ENCODE data around the gene ATP6V1B1. TPM values are rescaled to one million over a fixed set of nuclear protein-coding genes. Genes with fewer than 3 reads are reported as not detected.

Gene ATP6V1B1
- total and polyA plus RNA-seq, 2 of the 4 experiments (the other 2 are of a cell fraction): 1.3 TPM; not detected in 1

DNA sequence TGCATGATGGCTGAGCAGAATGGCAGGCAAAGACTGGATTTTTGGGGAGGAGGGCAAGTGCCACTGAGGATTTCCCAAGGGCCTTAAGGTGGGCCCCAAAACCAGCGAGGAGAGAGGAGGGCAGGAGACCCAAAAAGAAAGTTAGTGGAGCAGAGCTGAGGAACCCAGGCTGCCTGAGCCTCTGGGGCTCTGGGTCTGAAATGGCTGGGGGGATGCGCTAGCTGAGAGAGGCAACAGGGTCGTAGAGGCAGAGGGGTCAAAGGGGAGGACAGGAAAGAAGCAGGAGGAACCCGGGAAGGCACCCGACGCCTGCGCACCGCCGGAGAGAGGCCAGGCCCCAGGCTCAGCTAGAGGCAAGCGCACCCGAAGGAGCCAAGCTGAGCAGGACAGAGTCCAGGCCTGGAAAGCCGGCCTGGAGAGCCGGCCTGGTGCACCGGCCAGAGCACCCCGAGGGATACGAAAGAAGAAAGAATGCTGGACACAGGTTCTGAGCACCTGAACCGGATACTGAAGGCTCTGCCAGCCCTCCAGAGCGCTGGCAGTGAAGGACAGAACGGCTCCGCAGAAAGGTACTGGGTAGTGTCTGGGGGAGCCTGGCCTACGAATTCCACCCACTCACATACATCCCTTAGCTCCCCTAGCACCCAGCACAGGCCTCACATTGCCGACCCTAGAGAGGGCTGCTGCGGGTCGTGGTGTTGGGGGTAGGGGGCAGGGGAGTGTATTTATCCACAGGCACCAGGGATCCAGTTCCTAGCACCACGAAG lies 39.5 kb upstream of the ATP6V1B1 start:
- no TSS peak for BruUV-seq (replicated peaks)
- dilution Hi-C loops (cut with HindIII; ENCODE audit: low sequenced_read_pairs, unreplicated experiment): no loop called here
- Histone ChIP-seq H2BK20ac (ENCODE audit: low read depth, low read length) (no peak overlapping the region), H3K27me3 (ENCODE audit: control insufficient read depth, insufficient read depth, low read length) (peaks cover 89% of the 10 kb centered on the region), H3K9me1 (ENCODE audit: insufficient read depth, low read length) (no peaks in the 10 kb centered on the region), H4K91ac (ENCODE audit: insufficient read depth, low read depth, low read length) (no peak overlapping the region), H4K8ac (ENCODE audit: low read depth in 2 of 2, low read length in 2 of 2) (no peak overlapping the region), H3K4me3 (ENCODE audit: insufficient read depth, low read depth, low read length) (no peak overlapping the region), H3K4ac (ENCODE audit: low read depth, low read length) (no peak overlapping the region), H2BK5ac (ENCODE audit: low read depth, low read length, poor library complexity, severe bottlenecking) (no peak overlapping the region), H3K4me2 (ENCODE audit: low read depth, low read length) (no peak overlapping the region), H3K9ac (ENCODE audit: low read depth, low read length) (no peak overlapping the region), H3K79me1 (ENCODE audit: low read depth in 1 of 2, low read length in 2 of 2) (peaks cover 0 to 6% of the 10 kb centered on the region in 2 experiments; a peak in 1 of 4 replicates), H3K36me3 (ENCODE audit: control insufficient read depth, insufficient read depth, low read length) (no peaks in the 10 kb centered on the region), H2AK9ac (replicated peaks; ENCODE audit: low read depth, low read length, poor library complexity) (no peak overlapping the region), H2BK120ac (ENCODE audit: low read depth, low read length) (no peak overlapping the region), H2AK5ac (ENCODE audit: low read depth, low read length) (no peak overlapping the region), H3K4me1 (ENCODE audit: control insufficient read depth, insufficient read depth, low read length) (no peaks in the 10 kb centered on the region), H3K27ac (ENCODE audit: insufficient read depth, low read length) (no peak overlapping the region), H3K56ac (ENCODE audit: extremely low read depth, insufficient read depth, low read length) (no peak overlapping the region), H3K23ac (ENCODE audit: low read depth, low read length) (no peak overlapping the region), H3K18ac (ENCODE audit: low read depth, low read length) (no peak overlapping the region), H4K20me1 (ENCODE audit: insufficient read depth, low read length) (no peaks in the 10 kb centered on the region), H2BK15ac (ENCODE audit: low read depth, low read length) (no peak overlapping the region), H3K9me3 (ENCODE audit: control insufficient read depth, insufficient read depth, low read length) (no peaks in the 10 kb centered on the region), H4K5ac (ENCODE audit: low read depth, low read length) (no peak overlapping the region), H3K14ac (replicated peaks; ENCODE audit: low read depth, low read length) (no peak overlapping the region), H2AFZ (replicated peaks; ENCODE audit: low read length, poor library complexity) (no peak overlapping the region)
- intact Hi-C loops (cut with micrococcal nuclease): no loop called here
- in situ Hi-C loops (cut with MboI; ENCODE audit: low sequenced_read_pairs): no loop called here
- WGBS, 2 experiments (ENCODE audit: extremely low coverage in 2 of 2, insufficient read length in 1 of 2): 18% methylated on average over 15 of the region's 25 CpGs; no CpG with 5 or more reads in 1 of the 2 experiments
- CTCF ChIA-PET: interaction anchor here (1.1 kb wide), 1 partner anchor 52 kb away, joined by 4 read pairs; no protein-coding TSS in a partner anchor
- POLR2A ChIA-PET (ENCODE audit: unreplicated experiment): no interaction called here
- no peak for ATAC-seq (ENCODE audit: low read depth)
- DNase-seq: no peak
- TF ChIP-seq MAFK (IDR thresholded peaks at IDR 0.05; ENCODE audit: low read depth, low read length): no peak
- TF ChIP-seq, protein P1, sequence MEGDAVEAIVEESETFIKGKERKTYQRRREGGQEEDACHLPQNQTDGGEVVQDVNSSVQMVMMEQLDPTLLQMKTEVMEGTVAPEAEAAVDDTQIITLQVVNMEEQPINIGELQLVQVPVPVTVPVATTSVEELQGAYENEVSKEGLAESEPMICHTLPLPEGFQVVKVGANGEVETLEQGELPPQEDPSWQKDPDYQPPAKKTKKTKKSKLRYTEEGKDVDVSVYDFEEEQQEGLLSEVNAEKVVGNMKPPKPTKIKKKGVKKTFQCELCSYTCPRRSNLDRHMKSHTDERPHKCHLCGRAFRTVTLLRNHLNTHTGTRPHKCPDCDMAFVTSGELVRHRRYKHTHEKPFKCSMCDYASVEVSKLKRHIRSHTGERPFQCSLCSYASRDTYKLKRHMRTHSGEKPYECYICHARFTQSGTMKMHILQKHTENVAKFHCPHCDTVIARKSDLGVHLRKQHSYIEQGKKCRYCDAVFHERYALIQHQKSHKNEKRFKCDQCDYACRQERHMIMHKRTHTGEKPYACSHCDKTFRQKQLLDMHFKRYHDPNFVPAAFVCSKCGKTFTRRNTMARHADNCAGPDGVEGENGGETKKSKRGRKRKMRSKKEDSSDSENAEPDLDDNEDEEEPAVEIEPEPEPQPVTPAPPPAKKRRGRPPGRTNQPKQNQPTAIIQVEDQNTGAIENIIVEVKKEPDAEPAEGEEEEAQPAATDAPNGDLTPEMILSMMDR (conservative IDR thresholded peaks at IDR 0.05; ENCODE audit: low read depth, low read length): no peak
- no peak for TF ChIP-seq NFE2L2 (IDR thresholded peaks at IDR 0.05; ENCODE audit: low read depth, low read length)
- TF ChIP-seq, protein P2, sequence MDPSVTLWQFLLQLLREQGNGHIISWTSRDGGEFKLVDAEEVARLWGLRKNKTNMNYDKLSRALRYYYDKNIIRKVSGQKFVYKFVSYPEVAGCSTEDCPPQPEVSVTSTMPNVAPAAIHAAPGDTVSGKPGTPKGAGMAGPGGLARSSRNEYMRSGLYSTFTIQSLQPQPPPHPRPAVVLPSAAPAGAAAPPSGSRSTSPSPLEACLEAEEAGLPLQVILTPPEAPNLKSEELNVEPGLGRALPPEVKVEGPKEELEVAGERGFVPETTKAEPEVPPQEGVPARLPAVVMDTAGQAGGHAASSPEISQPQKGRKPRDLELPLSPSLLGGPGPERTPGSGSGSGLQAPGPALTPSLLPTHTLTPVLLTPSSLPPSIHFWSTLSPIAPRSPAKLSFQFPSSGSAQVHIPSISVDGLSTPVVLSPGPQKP (IDR thresholded peaks at IDR 0.05; ENCODE audit: borderline replicate concordance, low read depth, low read length): no peak
- no peak for TF ChIP-seq POLR2A (IDR thresholded peaks at IDR 0.05; ENCODE audit: low read depth, low read length)
- TF ChIP-seq, protein P3, sequence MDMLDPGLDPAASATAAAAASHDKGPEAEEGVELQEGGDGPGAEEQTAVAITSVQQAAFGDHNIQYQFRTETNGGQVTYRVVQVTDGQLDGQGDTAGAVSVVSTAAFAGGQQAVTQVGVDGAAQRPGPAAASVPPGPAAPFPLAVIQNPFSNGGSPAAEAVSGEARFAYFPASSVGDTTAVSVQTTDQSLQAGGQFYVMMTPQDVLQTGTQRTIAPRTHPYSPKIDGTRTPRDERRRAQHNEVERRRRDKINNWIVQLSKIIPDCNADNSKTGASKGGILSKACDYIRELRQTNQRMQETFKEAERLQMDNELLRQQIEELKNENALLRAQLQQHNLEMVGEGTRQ (IDR thresholded peaks at IDR 0.05; ENCODE audit: low read depth, low read length): no peak
- TF ChIP-seq BHLHE40 (IDR thresholded peaks at IDR 0.05; ENCODE audit: low read depth, low read length): no peak
- no peak for TF ChIP-seq SMC3 (IDR thresholded peaks at IDR 0.05; ENCODE audit: low read depth, low read length)
- TF ChIP-seq RCOR1 (IDR thresholded peaks at IDR 0.05; ENCODE audit: insufficient replicate concordance, low read length): no peak
- TF ChIP-seq RFX5 (IDR thresholded peaks at IDR 0.05; ENCODE audit: low read depth, low read length): no peak
- no peak for TF ChIP-seq RAD21 (IDR thresholded peaks at IDR 0.05; ENCODE audit: low read length)
- TF ChIP-seq FOS (IDR thresholded peaks at IDR 0.05; ENCODE audit: low read depth, low read length): no peak
- no peak for TF ChIP-seq MXI1 (IDR thresholded peaks at IDR 0.05; ENCODE audit: borderline replicate concordance, low read depth, low read length)
- TF ChIP-seq CHD1 (IDR thresholded peaks at IDR 0.05; ENCODE audit: low read depth, low read length): no peak
- TF ChIP-seq MAZ (IDR thresholded peaks at IDR 0.05; ENCODE audit: borderline replicate concordance, low read depth, low read length): no peak

Measured in IMR-90 (cell line).